Muscle of back (tissue), 13 donors: ENCODE data around the gene ZNF600. TPM values are rescaled to one million over a fixed set of nuclear protein-coding genes. Genes with fewer than 3 reads are reported as not detected.
A peak's percentile ranks its signal among the peaks of the same experiment; 100 is the strongest.
"Not testable (repeated sequence)": the region's sequence is repeated elsewhere in the genome, so short reads cannot be mapped to it uniquely, and the experiment has no call there.

Source experiments
- DNase-seq, 3 donors: peaks; one replicate each; pipeline versions ENCODE4 v3.0.0 to v3.0.0-alpha.2; 2013
- long read RNA-seq, 9 donors: transcript quantifications; one replicate each; lab custom pipeline, GENCODE V29; 2026
- polyA plus RNA-seq, 10 donors: library from polyadenylated mRNA; unstranded; fragments of 120-200 nt; gene quantifications; one replicate each; pipeline ENCODE4 v1.2.1, GENCODE V29; 2013; ENCODE audit not compliant: insufficient read length in 10 of 10

The ZNF600 gene
- 1 to 10 TPM; 1.3 to 5.1 (median 3.5) TPM for polyA plus RNA-seq
- long read RNA-seq, donor 1, result 0 reads
- long read RNA-seq, donor 2, result 0 reads
- long read RNA-seq, donor 3, result 0 reads
- long read RNA-seq, donor 4, result 0 reads
- long read RNA-seq, donor 5, partial matches to known transcripts, result 0 of 1 reads
- long read RNA-seq, donor 5, other reads (novel, unspliced or antisense), result 0 of 1 reads
- long read RNA-seq, donor 6, result 0 reads
- long read RNA-seq, donor 7, partial matches to known transcripts, result 0 of 2 reads
- long read RNA-seq, donor 7, other reads (novel, unspliced or antisense), result 0 of 2 reads
- long read RNA-seq, donor 8, result 0 reads
- long read RNA-seq, donor 9, result 0 reads

DNA sequence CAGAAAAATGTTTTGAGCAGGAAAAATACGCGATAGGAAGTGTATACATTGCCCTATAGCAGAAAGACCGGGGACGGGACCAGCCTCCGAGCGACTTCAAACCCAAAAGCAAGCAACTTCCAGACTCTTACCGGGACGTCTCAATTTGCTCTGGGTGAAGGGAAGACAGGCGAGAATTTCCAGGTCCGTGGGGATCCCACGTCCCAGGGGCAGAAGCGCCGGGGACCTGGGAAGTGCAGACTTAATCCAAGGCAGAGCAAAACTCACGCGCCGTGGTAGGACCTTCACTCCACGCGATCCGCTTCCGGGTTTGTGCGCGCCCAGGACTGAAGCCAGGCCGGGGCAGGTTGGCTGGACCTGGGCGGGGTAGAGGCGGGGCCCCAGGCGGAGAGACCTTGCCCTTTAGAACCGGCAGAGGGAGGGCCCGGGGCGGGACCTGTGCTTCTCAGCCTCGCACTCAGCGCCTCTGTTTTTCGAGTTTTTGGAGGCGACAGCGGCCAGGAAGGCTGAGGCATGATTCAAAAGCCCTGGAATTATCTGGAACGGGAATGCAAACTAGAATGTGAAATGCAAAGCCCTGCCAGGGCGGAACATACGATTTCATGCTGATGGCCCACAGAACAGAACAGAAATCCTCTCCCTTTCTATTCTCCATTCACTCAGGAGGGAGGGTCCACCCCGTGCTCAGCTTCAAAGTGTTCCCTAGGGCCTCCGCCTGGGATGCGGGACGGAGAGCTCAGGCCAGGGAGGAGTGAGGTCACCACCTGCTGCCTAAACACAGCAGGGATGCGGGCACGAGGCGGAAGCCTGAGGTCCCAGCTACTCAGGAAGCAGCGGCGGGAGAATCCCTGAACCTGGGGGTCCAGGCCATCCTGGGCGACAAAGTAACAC is at the start of gene ZNF600:
Gene ZNF600, minus strand, starts transcription at position 328 of the 891 bp plus-strand sequence. CDS start 7,903 bp downstream, outside the sequence.
- DNase-seq, result peak; percentile 29 to 84 (median 65)

DNA sequence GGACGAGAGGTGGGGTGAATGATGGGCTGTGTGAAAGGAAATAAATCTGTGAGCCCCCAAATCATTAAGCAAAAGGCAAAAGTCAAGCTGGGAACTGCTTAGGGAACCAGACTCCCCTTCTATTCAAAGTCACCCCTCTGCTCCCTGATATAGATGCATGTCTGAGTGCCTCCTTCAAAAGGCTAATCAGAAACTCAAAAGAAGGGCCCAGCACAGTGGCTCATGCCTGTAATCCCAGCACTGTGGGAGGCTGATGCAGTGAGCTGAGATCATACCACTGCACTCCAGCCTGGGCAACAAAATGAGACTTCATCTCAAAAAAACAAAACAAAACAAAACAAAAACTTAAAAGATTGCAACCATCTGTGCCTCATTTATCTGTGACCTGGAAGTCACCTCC is 47.7 kb upstream of the ZNF600 start:
- DNase-seq, result not testable (repeated sequence)

DNA sequence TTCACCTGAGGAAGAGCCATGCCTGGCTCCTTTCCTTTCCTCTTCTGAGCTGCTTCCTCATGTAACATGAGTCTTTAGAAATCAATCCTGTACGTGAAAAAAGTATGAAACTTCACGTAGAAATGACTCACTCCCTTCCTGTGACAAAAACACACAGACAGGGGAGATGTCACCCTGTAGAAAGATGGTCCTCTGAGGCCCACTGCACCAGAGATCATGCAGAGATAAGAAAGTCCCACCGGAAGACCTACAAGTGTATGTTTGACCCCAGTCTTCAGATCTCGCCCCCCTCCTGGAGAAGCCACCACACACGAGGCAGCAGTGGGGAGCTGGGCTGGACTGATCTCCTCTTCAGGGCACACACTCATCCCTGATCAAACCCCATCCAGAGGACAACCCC is 47.0 kb upstream of the ZNF600 start:
- DNase-seq, result not testable (repeated sequence)

DNA sequence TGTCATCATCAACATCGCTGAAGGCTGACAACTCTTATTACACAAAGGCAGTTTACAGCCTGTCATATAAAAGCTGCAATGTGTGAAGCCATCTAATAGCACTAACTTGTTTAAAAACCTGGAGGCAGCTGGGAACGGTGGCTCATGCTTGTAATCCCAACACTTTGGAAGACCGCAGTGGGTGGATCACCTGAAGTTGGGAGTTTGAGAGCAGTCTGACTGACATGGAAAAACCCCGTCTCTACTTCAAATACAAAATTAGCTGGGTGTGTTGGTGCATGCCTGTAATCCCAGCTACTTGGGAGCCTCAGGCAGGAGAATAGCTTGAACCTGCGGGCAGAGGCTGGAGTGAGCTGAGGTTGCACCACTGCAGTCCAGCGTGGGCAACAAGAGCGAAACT is 43.3 kb upstream of the ZNF600 start:
- DNase-seq, result not testable (repeated sequence)

DNA sequence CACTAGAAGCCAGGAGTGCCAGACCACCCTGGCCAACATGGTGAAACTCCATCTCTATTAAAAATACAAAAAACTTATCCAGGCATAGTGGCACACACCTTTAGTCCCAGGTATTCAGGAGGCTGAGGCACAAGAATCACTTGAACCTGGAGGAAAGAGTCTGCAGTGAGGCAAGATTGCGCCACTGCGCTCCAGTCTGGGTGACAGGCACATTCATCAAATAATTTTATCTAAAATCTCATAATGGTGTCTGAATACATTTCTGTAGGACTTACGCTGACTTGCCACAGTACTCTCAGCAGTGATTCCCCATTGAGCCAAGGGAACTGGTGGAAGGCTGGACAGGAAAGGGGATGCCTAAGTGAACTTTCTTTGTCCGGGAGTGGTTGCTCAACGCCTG is 39.2 kb upstream of the ZNF600 start:
- DNase-seq, result no peak

DNA sequence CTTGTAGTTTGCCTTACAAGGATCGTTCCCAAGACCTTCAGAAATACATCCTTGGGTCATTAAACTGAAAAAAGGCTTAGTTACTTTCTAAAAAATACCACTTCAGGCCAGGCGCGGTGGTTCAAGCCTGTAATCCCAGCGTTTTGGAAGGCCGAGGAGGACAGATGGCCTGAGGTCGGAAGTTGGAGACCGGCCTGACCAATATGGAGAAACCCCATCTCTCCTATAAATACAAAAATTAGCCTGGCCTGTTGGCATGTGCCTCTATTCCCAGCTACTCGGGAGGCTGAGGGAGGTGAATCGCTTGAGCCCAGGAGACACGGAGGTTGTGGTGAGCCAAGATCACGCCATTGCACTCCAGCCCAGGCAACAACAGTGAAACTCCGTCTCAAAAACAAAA is 37.1 kb upstream of the ZNF600 start:
- no peak for DNase-seq

DNA sequence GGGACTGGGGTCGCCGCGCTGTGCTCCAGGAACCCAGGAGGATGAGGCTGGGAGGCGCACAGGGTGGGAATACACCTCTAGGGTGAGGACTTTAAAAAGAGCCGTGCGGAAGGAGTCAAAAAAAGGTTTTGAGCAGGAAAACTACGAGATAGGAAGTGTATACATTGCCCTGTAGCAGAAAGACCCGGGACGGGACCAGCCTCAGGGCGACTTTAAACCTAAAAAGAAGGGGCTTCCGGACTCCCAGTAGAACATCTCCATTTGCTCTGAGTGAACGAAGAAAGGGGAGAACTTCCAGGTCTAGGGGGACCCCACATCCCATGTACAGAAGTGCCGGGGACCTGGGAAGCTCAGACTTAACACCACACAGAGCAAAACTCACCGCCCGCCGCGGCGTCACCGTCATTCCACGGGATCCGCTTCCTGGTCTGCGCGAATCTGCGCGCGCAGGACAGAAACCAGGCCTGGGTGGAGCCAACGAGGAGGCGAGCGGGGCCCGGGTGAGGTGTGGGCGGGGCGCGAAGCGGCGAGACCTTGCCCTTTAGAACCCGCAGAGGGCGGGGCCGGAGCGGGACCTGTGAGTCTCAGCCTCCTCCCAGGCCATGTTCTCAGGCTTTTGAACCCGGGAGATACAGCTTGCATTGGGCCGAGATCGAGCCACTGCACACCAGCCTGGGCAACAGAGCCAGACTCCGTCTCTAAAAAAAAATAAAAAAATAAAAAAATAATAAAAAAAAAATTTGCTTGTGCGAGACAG is 34.8 kb upstream of the ZNF600 start, which contains the start of gene ZNF28:
Gene ZNF28, minus strand, starts transcription at position 430 of the 757 bp plus-strand sequence. CDS start 3,675 bp downstream, outside the sequence.
- peak; percentile 23 to 80 (median 51) for DNase-seq

DNA sequence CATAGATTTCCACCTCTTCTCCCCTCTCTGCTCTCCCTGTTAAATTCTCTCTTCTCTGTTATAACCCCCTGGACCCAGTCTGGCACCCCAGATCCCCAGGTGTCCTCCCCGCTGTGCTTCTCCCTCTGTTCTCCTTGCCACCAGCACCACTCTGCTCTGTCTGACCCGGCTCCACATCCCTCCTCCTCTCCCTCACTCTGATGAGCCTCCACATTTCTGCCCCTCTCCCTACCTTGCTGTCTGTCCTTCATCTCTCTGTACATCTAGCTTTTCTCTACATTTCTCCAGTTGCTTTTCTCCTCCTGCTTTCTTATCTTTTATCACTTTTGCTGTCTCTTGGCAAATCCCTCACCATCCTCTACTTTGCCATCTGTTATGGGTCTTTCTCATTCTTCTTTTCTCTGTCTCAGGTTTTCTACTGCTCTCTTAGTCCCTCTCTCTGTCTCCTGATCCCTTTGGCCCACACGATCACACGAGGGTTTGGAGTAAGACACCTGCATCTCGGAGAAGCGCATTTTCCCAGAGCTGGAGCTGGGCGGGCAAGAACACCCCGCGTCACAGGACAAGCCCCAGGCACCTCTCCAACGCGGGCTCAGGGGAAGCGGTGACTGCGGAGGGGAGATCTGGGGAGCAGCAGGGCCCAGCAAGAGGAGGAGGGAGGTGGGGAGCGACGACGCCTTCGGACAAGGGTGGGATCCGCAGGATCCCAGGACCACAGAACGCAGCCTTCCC is 34.0 kb upstream of the ZNF600 start:
- peak in 2 of 3 donors; percentile 17 to 36 for DNase-seq

DNA sequence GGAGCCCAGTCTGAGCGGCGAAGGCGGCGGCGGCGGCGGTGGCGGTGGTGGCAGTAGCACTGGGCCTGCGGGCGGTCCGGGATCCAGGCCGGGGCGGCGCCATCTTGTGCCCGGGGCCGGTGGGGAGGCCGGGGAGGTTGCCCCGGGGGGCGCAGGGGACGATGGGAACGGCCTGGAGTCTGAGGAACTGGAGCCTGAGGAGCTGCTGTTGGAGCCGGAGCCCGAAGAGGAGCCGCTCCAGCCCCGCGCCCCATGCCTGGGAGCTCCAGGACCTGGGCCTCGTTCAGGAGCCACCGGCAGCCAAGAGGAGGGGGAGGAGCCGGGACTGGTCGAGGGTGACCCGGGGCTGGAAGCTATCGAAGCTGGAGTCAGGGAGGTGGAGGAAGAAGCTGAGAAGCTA is 23.2 kb upstream of the ZNF600 start:
- no peak for DNase-seq

DNA sequence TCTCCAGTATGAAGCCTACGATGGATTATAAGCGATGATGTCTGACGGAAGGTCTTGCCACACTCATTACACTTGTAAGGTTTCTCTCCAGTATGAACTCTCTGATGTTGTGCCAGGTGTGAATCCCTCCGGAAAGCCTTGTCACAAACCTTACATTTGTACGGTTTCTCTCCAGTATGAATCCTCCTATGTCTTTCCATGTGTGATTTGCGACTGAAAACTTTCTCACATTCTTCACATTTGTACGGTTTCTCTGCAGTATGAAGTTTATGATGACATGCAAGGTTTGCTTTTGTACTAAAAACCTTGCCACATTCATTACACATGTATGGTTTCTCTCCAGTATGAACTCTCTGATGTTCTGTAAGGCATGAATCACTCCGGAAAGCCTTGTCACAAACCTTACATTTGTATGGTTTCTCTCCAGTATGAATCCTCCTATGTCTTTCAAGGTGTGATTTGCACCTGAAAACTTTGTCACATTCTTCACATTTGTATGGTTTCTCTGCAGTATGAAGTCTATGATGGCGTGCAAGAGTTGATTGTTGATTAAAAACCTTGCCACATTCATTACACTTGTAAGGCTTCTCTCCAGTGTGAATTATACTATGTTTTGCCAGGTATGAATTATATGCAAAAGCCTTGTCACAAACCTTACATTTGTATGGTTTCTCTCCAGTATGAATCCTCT is 13.5 kb upstream of the ZNF600 start:
- not testable (repeated sequence) for DNase-seq

DNA sequence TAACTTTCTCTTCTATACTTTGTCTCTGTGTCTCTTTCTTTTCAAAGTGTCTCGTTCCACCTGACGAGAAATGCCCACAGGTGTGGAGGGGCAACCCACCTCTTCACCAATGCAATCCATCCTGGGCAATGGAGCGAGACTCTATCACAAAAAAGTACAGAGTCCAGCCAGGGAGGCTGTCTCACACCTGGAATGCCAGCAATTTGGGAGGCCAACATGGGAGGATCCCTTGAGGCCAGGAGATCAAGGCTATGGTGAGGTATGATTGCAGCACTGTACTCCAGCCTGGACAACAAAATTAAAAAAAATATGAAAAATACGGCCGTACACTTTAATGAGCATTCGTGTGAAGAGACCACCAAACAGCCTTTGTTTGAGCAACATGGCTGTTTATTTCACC is 2.8 kb upstream of the ZNF600 start:
- DNase-seq, result no peak

DNA sequence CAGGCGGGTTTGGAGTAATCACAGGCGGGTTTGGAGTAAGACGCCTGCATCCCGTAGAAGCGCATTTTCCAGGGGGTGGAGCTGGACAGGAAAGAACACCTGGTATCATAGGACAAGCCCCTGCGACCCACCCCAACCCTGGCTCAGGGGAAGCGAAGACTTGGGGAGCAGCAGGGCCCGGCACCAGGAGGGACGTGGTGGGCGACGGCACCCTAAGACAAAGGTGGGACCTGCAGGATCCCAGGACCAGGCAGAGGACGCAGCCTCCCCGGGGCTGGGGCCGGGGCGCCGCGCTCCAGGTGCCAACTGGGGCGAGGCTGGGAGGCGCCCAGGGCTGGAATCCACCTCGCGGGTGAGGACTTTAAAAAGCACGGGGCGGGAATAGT is 520 bp downstream of the ZNF600 start:
- DNase-seq, result peak in 2 of 3 donors; percentile 0 to 33

DNA sequence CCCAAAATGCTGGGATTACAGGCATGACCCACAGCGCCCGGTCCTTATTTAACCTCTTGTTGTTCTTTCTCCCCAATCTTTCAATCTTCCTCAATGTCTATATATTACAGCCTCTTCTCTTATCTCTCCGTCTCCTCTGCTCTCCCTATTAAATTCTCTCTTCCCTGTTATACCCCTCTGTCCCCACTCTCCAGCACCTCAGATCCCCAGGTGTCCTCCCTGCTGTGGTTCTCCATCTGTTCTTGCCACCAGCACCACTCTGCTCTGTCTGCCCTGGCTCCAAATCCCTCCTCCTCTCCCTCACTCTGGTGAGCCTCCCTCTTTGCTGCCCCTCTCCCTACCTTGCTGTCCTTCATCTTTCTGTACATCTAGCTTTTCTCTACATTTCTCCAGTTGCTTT is 1.1 kb downstream of the ZNF600 start:
- no peak for DNase-seq

DNA sequence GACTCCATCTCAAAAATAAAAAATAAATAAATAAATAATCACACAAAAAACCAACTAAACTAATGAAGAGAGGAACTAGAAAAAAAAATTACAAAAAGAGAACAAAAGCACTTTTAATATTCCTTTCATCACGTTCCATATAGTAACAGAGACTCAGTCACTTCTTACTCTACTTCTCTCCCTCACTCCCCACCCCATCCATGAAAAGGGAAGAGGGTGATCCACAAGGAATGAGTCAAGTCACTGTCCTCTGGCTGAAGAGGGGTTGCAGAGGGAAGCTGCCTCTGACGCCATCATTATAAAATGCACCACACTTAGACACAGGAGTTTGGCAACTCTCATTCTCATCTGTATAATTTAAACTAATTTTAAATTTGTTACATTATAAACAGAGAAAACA is 3.7 kb downstream of the ZNF600 start:
- DNase-seq, result not testable (repeated sequence)

DNA sequence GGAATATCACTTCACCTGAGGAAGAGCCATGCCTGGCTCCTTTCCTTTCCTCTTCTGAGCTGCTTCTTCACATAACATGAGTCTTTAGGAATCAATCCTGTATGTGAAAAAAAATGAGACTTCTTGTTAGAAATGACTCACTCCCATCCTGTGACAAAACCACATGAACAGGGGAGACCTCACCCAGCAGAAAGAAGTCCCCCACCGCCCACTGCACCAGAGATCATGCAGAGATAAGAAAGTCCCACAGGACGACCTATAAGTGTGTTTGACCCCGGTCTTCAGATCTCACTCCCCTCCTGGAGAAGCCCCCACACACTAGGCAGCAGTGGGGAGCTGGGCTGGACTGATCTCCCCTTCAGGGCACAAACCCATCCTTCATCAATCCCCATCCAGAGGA is 7.8 kb downstream of the ZNF600 start:
- no peak for DNase-seq

DNA sequence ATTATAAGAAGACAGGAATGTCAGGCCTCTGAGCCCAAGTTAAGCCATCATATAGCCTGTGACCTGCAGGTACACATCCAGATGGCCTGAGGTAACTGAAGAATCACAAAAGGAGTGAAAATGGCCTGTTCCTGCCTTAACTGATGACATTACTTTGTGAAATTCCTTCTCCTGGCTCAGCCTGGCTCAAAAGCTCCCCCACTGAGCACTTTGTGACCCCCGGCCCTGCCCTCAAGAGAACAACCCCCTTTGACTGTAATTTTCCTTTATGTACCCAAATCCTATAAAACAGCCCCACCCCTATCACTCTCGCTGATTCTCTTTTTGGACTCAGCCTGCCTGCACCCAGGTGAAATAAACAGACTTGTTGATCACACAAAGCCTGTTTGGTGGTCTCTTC is 30.1 kb downstream of the ZNF600 start:
- not testable (repeated sequence) for DNase-seq

DNA sequence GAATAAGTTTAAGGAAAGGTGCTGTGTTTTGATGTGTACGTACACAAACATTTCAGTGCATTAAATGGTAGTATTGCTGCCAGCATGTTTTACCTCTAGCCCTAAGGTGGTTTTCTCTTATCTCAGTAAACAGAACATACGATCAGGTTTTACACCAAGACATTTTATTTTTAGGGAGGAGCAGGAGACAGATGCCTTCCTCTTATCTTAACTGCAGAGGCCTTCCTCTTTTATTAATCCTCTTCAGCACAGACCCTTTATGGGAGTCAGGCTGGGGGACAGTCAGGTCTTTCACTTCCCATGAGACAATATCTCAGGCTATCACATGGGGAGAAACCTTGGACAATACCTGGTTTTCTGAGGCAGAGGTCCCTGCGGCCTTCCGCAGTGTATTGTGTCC is 36.8 kb downstream of the ZNF600 start:
- DNase-seq, result no peak

DNA sequence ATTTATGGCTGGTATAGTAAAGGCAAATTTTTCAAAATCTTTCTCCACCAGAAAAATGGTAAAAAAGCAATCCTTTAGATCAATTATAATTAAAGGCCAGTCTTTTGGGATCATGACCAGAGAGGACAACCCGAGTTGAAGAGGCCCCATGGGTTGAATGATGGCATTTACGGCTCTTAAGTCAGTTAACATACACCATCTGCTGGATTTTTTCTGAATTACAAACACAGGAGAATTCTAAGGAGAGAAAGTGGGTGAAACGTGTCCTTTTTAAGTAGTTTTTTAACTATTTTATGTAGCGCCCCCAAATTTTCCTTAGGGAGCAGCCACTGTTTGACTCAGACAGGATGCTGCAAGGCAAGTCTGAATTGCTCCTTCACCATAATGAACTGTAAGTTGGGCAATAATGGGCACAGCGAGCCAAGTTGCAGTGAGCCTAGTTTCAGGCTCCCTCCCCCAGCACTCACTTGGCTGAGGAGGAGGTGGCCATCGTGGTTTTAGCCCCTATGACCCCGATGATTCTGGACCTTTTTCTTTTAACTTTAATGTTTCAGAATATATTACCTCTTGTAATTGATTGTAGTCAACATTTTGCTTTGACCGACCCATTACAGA is 38.1 kb downstream of the ZNF600 start:
- peak; percentile 28 to 48 (median 36) for DNase-seq

DNA sequence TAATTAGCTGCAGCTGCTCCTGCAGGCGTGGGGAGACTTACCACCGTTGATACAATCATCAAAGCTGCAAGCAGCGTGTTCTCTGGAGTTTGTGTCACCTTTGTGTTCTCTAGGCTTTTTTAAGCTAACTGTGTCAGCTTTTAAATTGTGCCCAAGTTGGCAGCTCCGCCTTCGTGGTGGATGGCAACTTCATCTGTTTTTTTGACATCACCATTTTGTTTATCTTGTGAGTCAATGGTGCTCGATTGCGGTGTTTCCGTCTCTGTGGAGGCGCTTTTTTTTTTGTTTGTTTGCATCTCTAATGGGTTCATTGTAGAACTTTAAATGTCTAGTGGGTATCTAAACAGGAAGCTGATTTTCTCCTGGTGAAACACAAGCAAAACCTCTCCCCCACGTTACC is 40.7 kb downstream of the ZNF600 start:
- DNase-seq, result not testable (repeated sequence)

DNA sequence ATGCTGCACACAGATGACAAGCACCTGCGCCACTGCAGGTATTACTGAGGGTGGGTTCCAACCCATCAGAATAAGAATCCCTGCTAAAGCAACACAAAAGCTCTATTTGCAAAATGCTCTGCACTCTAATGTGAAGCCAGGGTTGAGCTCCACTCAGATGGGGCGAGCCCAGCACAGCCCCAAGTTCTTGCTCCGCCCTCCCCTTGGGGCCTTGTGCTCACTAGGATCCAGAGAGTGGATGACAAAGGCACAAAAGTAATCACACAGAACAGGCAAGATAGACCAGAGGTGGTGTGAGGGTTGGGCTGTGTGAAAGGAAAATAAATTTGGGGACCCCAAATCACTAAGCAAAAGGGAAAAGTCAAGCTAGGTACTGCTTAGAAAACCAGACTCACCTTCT is 43.5 kb downstream of the ZNF600 start:
- no peak for DNase-seq
